ENCODE results near the gene INTS6.
A peak's percentile ranks its signal among the peaks of the same experiment; 100 is the strongest.

Gene INTS6

GRCh38 chr13:51452361-51453206 is at the start of gene INTS6:
TSS of gene INTS6 (minus strand) at chr13:51453036. CDS start at chr13:51452525, 511 bp downstream.
- DNase-seq (ENCODE audit: low read depth): peak; percentile 95

- DNase-seq (ENCODE audit: low read depth): no peak
These were observed 49.4 kb upstream of the INTS6 start for GRCh38 chr13:51502153-51502651.

GRCh38 chr13:51501592-51502152 is 48.8 kb upstream of the INTS6 start:
- DNase-seq (ENCODE audit: low read depth): no peak

- no peak for DNase-seq (ENCODE audit: low read depth)
These were observed 48.3 kb upstream of the INTS6 start for GRCh38 chr13:51501096-51501495.

GRCh38 chr13:51500687-51501086 is 47.9 kb upstream of the INTS6 start:
- DNase-seq (ENCODE audit: low read depth): no peak

- no peak for DNase-seq (ENCODE audit: low read depth)
These were observed 47.0 kb upstream of the INTS6 start for GRCh38 chr13:51499841-51500240.

- no peak for DNase-seq (ENCODE audit: low read depth)
These were observed 42.5 kb upstream of the INTS6 start for GRCh38 chr13:51495316-51495715.

- DNase-seq (ENCODE audit: low read depth): no peak
These were observed 41.3 kb upstream of the INTS6 start for GRCh38 chr13:51494156-51494555.

GRCh38 chr13:51488212-51488611 is 35.4 kb upstream of the INTS6 start:
- DNase-seq (ENCODE audit: low read depth): no peak

GRCh38 chr13:51481656-51482055 is 28.8 kb upstream of the INTS6 start:
- DNase-seq (ENCODE audit: low read depth): no peak

- DNase-seq (ENCODE audit: low read depth): no peak
These were observed 26.3 kb upstream of the INTS6 start for GRCh38 chr13:51479199-51479523.

- DNase-seq (ENCODE audit: low read depth): no peak
These were observed 25.8 kb upstream of the INTS6 start for GRCh38 chr13:51478418-51479198.

GRCh38 chr13:51477653-51478324 is 25.0 kb upstream of the INTS6 start:
- DNase-seq (ENCODE audit: low read depth): no peak

- no peak for DNase-seq (ENCODE audit: low read depth)
These were observed 24.3 kb upstream of the INTS6 start for GRCh38 chr13:51477149-51477548.

- DNase-seq (ENCODE audit: low read depth): no peak
These were observed 23.1 kb upstream of the INTS6 start for GRCh38 chr13:51475727-51476501.

GRCh38 chr13:51469790-51470189 is 17.0 kb upstream of the INTS6 start:
- no peak for DNase-seq (ENCODE audit: low read depth)

- DNase-seq (ENCODE audit: low read depth): no peak
These were observed 14.9 kb upstream of the INTS6 start for GRCh38 chr13:51467730-51468129.

GRCh38 chr13:51465124-51465523 is 12.3 kb upstream of the INTS6 start:
- DNase-seq (ENCODE audit: low read depth): no peak

GRCh38 chr13:51457086-51457815 is 4.4 kb upstream of the INTS6 start:
- no peak for DNase-seq (ENCODE audit: low read depth)

- DNase-seq (ENCODE audit: low read depth): no peak
These were observed 3.7 kb upstream of the INTS6 start for GRCh38 chr13:51456510-51456909.

GRCh38 chr13:51455532-51455931 is 2.7 kb upstream of the INTS6 start:
- no peak for DNase-seq (ENCODE audit: low read depth)
